ENCODE measurements around the gene GCC1.
A peak's percentile ranks its signal among the peaks of the same experiment; 100 is the strongest.

- TF ChIP-seq CTCF (IDR thresholded peaks at IDR 0.05) (peak; percentile 81), TCF7L2 (IDR thresholded peaks at IDR 0.05; ENCODE audit: low read depth, low read length) (no peak), POLR2AphosphoS5 (IDR thresholded peaks at IDR 0.05; ENCODE audit: low read depth, low read length) (no peak), SIN3A (IDR thresholded peaks at IDR 0.05; ENCODE audit: borderline replicate concordance, insufficient read depth, low read depth, low read length) (no peak), REST (IDR thresholded peaks at IDR 0.05; ENCODE audit: insufficient read depth in 1 of 2, low read depth in 2 of 2, low read length in 1 of 2) (no peak)
Measured at GRCh38 chr7:127588697-127589482, 3.5 kb upstream of the GCC1 start.

All from Panc1 (cell line).